ENCODE data around the gene BTBD17. TPM values are rescaled to one million over a fixed set of nuclear protein-coding genes. Genes with fewer than 3 reads are reported as not detected.
A peak's percentile ranks its signal among the peaks of the same experiment; 100 is the strongest.

BTBD17 gene
- polyA plus RNA-seq, 3 donors = not detected

DNA sequence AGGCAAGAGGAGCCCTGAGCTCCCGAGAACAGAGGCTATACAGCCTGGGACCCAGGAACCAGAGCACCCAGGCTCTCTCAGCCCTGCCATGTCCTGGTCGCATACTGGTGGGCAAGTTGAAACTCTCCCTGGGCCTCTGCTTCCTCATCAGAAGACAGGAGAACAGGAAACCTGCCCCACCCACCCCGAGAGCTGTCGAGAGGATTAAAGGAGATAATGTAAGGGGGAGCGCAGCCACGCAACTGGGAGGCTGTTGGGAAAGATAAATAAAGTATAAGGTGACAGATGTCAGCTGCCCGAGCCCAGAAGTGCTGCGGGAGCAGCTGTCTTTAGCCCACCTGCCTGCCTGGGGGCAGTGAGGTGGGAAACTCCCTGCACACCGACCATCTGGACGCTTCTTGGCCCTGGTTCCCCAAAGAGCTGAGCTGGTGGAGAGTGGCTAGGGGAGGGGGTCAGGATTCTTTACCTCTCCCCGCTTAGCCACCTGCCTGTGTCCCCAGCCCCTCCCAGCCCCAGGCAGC, 28.8 kb downstream of the BTBD17 start:
- Histone ChIP-seq H3K36me3 (replicated peaks in 1 of 2; ENCODE audit: control insufficient read depth in 1 of 2, insufficient read depth in 2 of 2, low read length in 2 of 2) (no peaks in the 10 kb centered on the region), H3K4me3 (replicated peaks in 1 of 3; ENCODE audit: low read depth in 2 of 3, low read length in 3 of 3) (no peak overlapping the region), H4K20me1 (ENCODE audit: insufficient read depth, low read length) (no peaks in the 10 kb centered on the region), H3K9ac (ENCODE audit: insufficient read depth, low read length, poor library complexity, severe bottlenecking) (no peak overlapping the region), H2AFZ (ENCODE audit: insufficient read depth, low read depth, low read length, poor library complexity, severe bottlenecking) (no peak overlapping the region), H3K4me2 (replicated peaks; ENCODE audit: extremely low read depth, low read length, poor library complexity, severe bottlenecking) (no peak overlapping the region), H3K79me2 (ENCODE audit: insufficient read depth, low read length) (no peaks in the 10 kb centered on the region), H3K9me3 (replicated peaks in 1 of 2; ENCODE audit: control insufficient read depth in 1 of 2, insufficient read depth in 1 of 2, low read length in 2 of 2) (no peaks in the 10 kb centered on the region), H3K27ac (ENCODE audit: low read depth in 1 of 2, low read length in 2 of 2) (no peak overlapping the region), H3K27me3 (ENCODE audit: control insufficient read depth in 2 of 2, insufficient read depth in 2 of 2, low read length in 2 of 2) (peaks cover 0 to 7% of the 10 kb centered on the region in 2 donors), H3K4me1 (ENCODE audit: control insufficient read depth in 1 of 2, insufficient read depth in 2 of 2, low read length in 2 of 2) (peaks cover 4 to 5% of the 10 kb centered on the region in 2 donors)
- intact Hi-C loops (cut with micrococcal nuclease) = no loop called here
- peaks cover 16 to 24% (median 17%) of the 10 kb centered on the region in 3 donors for H3K27me3 Mint-ChIP-seq (ENCODE audit: low read depth in 3 of 3)
- H3K36me3 Mint-ChIP-seq = no peaks in the 10 kb centered on the region
- H3K4me3 Mint-ChIP-seq = no peak overlapping the region
- H3K4me1 Mint-ChIP-seq = peaks cover 8% of the 10 kb centered on the region
- DNase-seq = no peak
- TF ChIP-seq, protein P1, sequence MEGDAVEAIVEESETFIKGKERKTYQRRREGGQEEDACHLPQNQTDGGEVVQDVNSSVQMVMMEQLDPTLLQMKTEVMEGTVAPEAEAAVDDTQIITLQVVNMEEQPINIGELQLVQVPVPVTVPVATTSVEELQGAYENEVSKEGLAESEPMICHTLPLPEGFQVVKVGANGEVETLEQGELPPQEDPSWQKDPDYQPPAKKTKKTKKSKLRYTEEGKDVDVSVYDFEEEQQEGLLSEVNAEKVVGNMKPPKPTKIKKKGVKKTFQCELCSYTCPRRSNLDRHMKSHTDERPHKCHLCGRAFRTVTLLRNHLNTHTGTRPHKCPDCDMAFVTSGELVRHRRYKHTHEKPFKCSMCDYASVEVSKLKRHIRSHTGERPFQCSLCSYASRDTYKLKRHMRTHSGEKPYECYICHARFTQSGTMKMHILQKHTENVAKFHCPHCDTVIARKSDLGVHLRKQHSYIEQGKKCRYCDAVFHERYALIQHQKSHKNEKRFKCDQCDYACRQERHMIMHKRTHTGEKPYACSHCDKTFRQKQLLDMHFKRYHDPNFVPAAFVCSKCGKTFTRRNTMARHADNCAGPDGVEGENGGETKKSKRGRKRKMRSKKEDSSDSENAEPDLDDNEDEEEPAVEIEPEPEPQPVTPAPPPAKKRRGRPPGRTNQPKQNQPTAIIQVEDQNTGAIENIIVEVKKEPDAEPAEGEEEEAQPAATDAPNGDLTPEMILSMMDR (IDR thresholded peaks at IDR 0.05) = no peak
- peak overlapping the region in 1 of 7 donors; percentile 41 for H3K27ac Mint-ChIP-seq
- WGBS (ENCODE audit: insufficient coverage) = 20% methylated on average over 4 of the region's 11 CpGs
- no peaks in the 10 kb centered on the region for H3K9me3 Mint-ChIP-seq

DNA sequence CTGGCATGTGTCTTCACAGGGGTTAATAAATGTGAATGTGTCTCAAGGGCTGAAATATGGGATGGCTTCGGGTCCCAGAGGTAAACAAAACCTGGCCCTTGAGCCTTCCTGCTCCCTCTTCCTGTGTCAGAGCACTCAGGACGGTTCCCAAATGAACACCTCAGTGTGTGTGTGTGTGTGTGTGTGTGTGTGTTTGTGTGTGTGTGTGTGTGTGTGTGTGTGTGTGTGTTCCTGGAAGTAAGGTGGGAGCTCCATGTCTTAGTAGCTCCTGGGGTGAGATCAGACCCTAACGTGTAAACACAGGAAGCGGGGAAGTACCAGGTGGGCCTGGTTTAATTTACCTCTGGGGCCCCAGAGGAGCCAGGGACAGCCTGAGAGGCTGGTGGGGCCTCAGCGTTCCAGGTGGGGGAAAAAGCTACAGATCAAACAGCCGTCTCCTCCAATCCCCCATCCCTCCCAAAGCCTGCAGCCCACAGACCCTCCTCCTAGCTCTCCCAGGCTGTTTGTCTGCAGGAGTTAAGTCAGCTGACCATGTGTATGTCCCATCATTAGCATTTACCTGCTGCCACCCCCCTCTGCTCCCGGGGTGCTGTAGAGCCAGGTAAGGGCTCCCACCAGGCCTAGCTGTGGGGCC, 29.5 kb downstream of the BTBD17 start:
- Histone ChIP-seq H3K27ac (ENCODE audit: low read depth in 1 of 2, low read length in 2 of 2) (no peak overlapping the region), H3K4me3 (replicated peaks in 1 of 3; ENCODE audit: low read depth in 2 of 3, low read length in 3 of 3) (no peak overlapping the region), H2AFZ (ENCODE audit: insufficient read depth, low read depth, low read length, poor library complexity, severe bottlenecking) (no peak overlapping the region), H3K9me3 (replicated peaks in 1 of 2; ENCODE audit: control insufficient read depth in 1 of 2, insufficient read depth in 1 of 2, low read length in 2 of 2) (no peaks in the 10 kb centered on the region), H3K27me3 (ENCODE audit: control insufficient read depth in 2 of 2, insufficient read depth in 2 of 2, low read length in 2 of 2) (peaks cover under 1 to 13% of the 10 kb centered on the region in 2 donors), H3K36me3 (replicated peaks in 1 of 2; ENCODE audit: control insufficient read depth in 1 of 2, insufficient read depth in 2 of 2, low read length in 2 of 2) (no peaks in the 10 kb centered on the region), H3K4me1 (ENCODE audit: control insufficient read depth in 1 of 2, insufficient read depth in 2 of 2, low read length in 2 of 2) (peaks cover 4 to 5% of the 10 kb centered on the region in 2 donors), H3K79me2 (ENCODE audit: insufficient read depth, low read length) (no peaks in the 10 kb centered on the region), H3K9ac (ENCODE audit: insufficient read depth, low read length, poor library complexity, severe bottlenecking) (no peak overlapping the region), H3K4me2 (replicated peaks; ENCODE audit: extremely low read depth, low read length, poor library complexity, severe bottlenecking) (no peak overlapping the region), H4K20me1 (ENCODE audit: insufficient read depth, low read length) (no peaks in the 10 kb centered on the region)
- 79% methylated on average over 4 of the region's 7 CpGs for WGBS (ENCODE audit: insufficient coverage)
- no peaks in the 10 kb centered on the region for H3K36me3 Mint-ChIP-seq
- H3K27ac Mint-ChIP-seq = peak overlapping the region in 1 of 7 donors; percentile 33
- no peak overlapping the region for H3K4me3 Mint-ChIP-seq
- H3K9me3 Mint-ChIP-seq = no peaks in the 10 kb centered on the region
- TF ChIP-seq, protein P1 (IDR thresholded peaks at IDR 0.05) = no peak
- DNase-seq = no peak
- peaks cover 8% of the 10 kb centered on the region for H3K4me1 Mint-ChIP-seq
- intact Hi-C loops (cut with micrococcal nuclease) = no loop called here
- peaks cover 20 to 30% (median 24%) of the 10 kb centered on the region in 3 donors for H3K27me3 Mint-ChIP-seq (ENCODE audit: low read depth in 3 of 3)

Measured in CD14-positive monocyte (primary cell).